C4-2B (cell line): ENCODE data around the gene TRABD2A.

Source experiments
- ZFX ChIP-seq: fragments of 450-650 bp; IDR thresholded peaks from 2 replicates; pipeline ENCODE4 v1.6.1; 2017
- TF ChIP-seq, protein P1 (sequence below): fragments of 450-650 bp; conservative IDR thresholded peaks from 2 replicates; pipeline ENCODE4 v1.5.1; 2017; ENCODE audit warnings: mild to moderate bottlenecking

- TF ChIP-seq, protein P1, sequence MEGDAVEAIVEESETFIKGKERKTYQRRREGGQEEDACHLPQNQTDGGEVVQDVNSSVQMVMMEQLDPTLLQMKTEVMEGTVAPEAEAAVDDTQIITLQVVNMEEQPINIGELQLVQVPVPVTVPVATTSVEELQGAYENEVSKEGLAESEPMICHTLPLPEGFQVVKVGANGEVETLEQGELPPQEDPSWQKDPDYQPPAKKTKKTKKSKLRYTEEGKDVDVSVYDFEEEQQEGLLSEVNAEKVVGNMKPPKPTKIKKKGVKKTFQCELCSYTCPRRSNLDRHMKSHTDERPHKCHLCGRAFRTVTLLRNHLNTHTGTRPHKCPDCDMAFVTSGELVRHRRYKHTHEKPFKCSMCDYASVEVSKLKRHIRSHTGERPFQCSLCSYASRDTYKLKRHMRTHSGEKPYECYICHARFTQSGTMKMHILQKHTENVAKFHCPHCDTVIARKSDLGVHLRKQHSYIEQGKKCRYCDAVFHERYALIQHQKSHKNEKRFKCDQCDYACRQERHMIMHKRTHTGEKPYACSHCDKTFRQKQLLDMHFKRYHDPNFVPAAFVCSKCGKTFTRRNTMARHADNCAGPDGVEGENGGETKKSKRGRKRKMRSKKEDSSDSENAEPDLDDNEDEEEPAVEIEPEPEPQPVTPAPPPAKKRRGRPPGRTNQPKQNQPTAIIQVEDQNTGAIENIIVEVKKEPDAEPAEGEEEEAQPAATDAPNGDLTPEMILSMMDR: no peak
- no peak for TF ChIP-seq ZFX
These were observed 81.1 kb downstream of the TRABD2A start for GRCh38 chr2:84799772-84800171.
